Kidney glomerular epithelial cell (primary cell): ENCODE measurements around the gene TXK.
A peak's percentile ranks its signal among the peaks of the same experiment; 100 is the strongest.

Source experiments
- DNase-seq: peaks from one replicate; lab custom pipeline; 2025; lab: John Stamatoyannopoulos, UW

The TXK gene

GRCh38 chr4:48021100-48021499 lies 113.0 kb downstream of the TXK start:
- no peak for DNase-seq

- DNase-seq = no peak
Measured at GRCh38 chr4:48018112-48018511, 115.9 kb downstream of the TXK start.

GRCh38 chr4:48017108-48017571 lies 116.9 kb downstream of the TXK start:
- DNase-seq = peak; percentile 54
